Stimulated activated CD8-positive, alpha-beta memory T cell treated with anti-CD3 and anti-CD28 coated beads, Interleukin-15, amount 100 ng/mL, for 1 hour (primary cell): ENCODE results near the gene PNPLA2.

Experiments
- DNase-seq: peaks from one replicate; pipeline ENCODE4 v3.0.0-alpha.2; 2020; ENCODE audit warnings: low read depth

PNPLA2 gene

DNA sequence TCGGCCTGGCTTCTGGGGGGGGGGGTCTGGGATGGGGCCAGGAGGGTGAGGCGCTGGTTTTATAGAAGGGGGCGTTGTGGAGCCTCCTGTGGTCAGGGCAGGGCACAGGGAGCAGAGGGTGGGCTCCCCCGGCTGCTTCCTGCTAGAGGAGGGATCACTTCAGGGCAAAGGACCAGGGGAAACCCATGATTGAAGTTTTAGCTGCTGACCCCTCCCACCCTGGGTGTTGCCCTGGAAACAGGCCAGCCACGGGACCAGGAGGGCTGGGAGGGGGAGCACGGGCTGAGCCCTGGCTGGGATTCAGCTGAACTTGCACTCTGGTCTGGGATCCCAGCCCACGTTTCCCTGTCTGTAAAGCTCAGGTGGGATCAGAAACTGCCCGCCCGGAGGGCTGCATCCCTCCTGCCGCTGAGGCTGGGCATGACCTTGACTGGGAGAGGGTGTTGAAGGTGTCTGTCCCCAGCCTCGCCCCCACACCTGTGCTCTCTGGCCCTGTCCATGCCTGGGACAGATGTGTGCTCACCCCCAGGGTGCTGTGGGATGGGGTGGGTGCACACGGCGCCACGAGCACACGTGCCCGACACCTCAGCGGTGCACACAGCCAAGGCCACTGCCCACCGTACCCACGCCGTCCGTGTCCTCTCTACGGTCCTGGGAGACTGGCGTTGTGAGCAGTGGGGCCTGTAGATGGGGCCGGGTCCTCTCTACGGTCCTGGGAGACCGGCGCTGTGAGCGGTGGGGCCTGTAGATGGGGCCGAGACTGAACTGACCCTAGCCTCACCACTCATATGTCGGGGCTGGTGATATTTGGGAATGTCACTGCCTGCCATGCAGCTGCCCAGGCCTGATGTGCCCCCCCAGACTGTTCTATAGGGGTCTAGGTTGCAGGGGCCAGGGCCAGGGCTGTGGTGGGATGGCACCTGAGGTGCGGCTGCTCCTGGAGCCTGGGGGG, 26.3 kb downstream of the PNPLA2 start:
- no peak for DNase-seq

DNA sequence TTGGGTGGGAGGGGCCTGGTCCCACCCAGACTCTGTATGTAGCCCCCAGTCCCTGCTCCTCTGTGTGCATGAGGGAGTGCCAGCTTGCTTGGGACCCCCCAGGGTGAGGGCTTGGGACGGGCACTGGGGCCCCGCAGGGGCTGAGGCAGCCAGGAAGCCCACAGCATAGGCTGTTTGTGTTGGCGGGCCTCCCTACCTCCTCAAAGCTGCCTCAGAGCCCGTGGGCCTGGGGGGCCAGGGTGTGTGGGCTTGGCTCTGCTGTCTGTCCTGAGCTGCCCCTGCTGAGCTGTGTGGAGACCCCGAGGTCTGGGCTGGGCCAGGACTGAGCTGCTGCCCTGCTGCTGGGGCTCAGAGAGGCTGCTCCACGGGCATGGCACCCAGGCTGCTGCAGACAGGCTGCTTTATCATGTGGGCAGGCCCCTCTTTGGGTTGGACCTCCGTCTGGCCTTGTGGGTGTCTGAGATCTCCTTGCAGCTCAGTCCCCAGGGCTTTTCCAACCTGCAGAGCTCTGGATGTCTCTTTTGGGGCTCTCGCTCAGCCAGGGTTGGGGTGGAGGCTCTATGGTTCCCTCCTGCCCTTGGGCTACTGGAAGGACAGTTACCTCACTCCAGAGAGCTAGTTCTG, 27.3 kb downstream of the PNPLA2 start:
- DNase-seq = no peak

DNA sequence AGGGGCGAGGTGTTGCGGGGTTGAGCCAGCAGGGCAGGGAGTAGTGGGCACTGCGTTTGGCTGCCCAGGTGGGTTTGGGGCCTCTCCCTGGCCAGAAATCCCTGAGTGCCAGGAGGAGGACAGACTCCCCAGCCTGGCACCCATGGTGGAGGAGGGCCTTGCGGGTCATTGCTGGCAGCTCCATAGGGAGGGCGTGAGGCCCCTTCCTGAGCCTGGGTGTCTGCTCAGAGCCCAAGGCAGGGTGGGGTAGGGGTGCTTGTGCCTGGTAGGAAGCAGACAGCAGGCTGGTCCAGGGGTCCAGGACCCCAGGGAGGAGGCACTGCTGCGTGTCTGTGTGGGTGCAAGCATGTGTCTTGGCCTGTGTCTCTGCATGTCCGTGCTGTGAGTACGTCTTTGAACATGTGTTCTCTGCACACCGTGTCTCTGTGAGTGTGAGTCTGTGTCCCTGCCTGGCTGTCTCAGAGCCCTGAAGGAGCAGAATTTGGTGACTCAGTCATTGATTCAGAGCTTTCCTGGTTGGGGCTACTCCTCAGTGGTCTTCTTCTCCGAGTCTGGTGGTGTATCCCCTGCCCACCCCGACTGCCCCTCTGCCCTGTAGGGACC, 27.9 kb downstream of the PNPLA2 start:
- no peak for DNase-seq

DNA sequence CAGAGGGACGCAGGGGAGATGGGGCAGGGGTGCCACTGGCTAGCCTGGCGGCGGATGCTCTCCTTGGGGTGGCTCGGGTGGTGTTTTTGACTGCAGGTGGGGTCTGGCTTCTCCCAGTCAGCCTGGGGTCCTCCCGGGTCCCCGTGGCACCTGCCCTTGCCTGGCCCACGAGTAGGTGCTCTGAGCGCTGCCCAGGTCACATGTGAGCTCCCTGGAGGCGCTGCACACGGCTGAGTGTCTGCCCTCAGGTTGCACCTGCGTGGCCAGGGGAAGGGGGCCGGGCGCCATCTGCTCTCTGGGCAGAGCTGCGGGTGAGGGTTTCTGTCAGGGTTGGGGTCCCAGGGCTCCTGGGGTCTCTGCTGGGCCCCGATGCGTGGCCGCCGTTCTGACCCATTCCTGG, 29.2 kb downstream of the PNPLA2 start:
- no peak for DNase-seq

DNA sequence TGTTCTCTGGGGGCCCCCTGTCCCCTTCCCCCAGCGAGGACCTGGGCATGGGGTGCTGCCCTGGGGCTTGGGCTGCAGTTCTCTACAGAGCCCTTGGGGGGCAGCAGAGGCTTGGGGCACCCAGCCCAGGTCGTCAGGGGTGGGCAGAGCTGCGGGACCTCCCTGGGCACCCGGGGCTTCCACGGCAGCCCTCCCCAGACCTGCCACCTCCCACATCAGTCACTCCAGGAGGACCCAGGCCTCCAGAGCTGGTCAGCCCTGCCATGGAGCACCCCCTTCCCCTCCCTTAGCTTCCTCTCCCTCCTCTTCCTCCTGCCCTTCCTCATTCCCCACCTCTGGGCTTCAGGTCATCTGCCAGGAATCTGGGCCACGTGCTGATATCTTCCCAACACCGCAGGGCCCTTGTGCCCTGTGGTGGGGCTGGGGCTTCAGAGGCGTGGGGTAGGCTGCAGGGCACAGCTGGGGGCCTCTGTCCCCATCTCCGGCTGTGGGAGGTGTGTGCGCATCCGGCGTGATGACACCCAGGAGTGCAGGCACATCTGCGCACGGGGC, 29.7 kb downstream of the PNPLA2 start:
- DNase-seq = no peak

DNA sequence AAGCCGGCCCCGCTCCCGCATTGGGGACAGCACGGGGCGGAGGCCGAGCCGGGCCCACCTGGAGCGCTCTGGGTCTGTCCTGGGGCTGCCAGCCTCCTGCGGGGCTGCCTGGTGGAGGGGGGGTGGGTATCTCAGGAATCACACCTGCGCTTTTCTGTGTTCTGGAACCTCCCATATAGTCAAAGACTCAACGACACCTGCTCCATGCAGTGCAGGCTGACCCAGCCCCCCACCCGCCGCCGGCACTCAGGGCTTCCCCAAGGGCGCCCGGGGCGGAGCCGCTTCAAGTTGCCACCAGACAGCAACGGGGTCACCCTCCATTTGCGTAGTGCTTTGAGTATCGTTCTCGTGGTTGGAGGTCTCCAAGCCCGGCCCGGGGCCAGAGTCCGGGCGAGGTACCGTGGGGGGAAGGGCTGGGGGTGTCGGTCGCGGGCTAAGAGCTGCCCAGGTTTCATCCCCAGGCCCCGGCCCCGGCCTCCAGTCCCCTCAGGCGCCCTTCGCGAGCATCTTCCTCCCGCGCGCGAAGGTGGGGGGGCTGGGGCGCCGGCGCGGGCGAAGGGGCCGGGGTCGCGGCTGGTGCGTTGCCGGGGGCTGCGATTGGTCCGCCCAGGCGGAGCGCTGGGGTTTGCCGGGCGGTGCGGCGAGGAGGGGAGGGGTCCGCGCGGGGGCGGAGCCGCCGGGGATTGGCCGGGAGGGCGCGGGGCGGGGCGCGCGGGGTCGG, 30.6 kb downstream of the PNPLA2 start:
- no peak for DNase-seq

DNA sequence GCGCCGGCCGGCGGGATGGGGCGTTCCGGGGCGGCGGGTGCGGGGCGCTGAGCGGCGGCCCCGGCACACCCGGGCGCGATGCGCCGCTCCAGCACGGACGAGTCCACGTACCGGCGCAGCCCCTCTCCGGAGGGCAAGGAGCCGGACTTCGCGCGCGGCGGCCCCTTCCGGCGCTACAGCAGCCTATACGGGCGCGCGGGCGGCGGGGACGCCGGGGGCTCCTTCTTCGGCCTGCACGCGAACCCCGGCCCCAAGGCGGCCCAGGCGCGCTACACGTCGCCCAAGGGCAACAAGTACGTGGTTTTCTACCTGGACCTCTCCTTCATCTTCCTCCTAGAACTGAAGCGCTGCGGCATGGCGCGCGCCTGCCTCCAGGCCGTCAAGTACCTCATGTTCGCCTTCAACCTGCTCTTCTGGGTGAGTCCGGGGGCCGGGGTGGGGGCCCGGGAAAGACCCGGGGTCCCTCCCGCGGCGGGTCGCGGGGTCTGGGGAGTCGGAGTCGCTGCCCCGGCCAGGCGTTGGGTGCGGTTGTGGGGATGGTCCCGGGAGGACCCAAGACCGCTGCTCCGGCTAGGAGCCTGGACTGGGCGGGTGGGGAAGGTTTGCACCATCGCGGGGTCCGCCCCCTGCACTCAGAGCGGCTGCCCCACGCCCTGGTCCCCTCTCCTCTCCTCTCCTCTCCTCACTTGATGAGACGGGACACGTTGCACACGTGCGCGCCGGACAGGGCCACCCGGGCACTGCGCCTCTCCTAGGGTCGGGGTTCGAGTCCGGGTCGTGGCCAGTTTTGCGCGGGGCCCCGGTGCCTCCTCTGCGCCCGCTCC, 31.4 kb downstream of the PNPLA2 start:
- DNase-seq = no peak

DNA sequence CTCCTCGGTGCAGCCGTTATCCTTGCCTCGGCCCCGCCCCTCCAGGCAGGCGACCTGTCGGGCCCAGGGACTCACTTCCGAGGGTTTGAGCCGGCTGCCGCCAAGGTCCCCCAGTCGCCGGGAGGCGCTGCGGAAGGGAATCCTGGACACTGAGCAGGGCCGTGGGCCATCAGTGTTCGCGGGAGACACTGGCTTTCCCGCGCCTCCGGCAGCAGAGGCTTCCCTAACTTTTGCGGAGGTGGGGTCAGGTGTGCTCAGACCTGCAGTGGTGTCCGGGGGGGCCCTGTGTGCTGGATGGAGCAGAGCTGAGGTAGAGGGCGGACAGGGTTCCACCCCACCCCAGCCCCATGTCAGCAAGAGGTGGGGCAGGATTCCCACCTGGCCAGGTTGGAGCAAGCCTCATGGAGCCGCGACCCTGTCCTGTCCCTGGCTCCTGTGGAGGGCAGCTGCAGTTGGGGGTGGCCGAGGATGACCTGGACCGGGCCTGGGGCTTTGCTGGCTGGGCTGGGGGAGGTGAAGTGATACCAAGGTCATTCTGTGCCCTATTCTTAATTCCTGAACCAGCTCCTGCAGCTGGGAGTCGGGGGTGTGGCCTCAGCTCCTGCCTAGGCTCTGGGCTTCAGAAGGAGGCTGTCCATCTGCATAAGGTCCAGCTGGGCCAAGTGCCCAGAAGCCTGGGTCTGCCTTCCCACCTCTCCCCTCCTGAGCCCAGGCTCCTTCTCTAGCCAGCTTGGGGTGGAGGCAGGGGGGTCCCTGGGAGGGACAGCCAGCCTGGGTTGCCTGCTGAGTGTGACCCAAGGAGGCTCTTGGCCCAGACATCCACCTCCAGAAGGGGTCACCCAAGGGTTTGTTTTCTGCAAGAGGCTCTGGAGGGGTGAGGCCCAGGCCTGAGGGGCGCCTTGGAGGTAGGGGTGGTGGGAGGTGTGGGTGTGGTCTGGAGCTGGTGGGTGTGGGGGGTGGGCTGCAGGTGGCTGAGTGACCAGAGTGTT, 32.4 kb downstream of the PNPLA2 start:
- no peak for DNase-seq

DNA sequence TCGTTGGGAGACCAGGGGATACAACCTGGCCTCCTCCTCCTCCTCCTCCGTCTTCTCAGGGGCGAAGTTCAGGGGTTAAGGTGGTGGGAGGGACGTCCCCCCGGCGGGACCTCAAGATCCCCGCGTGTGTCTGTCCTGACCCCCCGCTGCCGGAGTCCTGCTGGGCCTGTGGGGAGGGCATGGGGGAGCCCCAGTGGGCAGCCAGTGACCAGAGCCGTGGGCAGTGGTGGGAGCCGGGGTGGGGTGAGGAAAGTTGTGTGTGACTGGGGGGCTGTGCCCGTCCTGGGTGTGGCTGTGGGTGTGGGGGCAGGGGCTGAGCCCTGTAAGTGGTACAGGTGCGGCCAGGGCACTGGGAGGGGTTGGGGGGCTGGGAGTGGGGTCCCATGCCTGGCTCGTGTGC, 34.0 kb downstream of the PNPLA2 start:
- DNase-seq = no peak

DNA sequence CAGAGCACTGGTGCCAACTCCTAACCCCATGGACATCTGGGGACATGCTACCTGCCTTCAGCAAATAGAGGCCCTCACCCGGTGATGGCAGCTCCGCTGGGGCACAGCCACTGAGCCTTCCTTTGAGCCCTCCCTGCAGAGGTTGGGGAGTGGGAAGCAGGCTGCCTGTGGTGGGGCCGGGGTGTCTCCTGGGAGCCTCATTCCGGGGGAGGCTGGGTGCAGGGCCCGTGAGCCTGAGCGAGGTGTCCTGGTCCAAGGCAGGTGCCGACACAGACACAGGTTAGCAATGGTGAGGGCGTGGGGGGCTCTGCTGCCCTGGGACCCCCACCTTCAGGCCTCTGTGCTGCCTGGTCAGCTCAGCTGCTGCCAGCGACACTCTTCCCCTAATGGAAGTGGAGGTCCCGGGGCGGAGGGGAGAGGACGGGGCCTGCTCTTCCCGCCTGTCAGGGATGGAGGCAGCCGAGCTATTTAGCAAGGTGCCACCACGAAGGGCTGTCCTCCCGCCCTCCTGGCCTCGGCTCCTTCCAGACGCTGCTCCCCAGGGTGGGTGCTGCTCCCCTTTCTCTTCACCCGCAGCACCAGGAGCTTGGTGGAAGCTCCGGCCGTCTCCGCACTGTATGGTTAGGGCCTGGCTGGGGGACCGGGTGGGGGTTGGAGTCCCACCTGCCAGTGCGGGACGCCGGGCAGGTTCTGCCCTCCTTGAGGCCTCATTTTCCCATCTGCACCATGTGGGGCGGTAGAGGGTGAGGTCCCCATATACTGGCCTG, 35.2 kb downstream of the PNPLA2 start:
- no peak for DNase-seq

DNA sequence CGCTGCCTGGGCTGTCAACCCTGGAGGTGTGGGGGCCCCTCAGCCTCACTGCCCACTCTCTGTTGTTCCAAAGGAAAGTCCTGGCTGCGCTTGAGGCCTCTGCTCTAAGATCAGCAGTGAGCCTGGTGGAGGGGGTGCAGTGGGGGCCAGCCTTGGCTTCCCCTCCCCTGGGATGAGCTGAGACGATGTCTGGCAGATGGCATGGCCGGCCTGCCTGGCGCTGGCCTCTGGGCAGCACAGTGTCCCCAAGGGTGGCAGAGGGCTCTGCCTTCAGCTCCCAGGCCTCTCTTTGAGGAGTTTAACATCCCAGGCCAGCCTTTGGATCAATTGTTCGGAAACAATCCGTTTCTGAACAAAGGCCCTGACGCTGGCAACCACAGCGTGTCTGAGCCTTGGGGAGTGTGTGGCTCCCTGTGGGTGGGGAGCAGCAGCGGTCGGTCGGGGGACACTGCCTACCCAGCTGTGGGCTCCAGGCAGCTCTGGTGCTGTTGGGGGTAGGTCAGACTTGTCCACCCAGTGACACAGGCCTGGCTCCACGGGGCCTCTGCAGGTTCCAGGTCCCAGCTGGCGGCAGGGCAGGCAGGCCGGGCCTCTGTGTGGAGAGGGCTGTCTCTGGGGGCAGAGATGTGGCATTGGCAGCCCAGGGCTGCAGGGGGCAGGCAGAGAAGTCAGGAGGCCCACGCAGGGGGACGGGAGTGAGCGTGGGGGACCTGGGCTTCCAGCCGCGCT, 36.1 kb downstream of the PNPLA2 start:
- DNase-seq = no peak

DNA sequence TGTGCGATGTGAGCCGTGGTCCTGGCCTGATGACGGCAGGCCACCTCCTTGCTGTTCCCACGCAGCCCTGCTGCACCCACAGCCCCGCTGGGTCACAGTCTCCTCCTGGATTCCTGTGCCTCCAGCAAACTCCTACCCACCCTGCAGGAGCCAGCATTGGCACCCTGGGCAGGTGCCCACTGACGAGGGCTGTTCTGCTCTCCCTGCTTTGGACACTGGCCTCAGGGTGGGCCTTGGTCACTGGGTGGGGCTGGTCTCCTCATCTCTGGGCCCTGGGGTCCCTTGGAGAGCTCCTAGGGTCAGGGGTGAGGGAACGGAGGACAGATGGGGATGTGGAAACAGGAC, 36.6 kb downstream of the PNPLA2 start:
- DNase-seq = no peak

DNA sequence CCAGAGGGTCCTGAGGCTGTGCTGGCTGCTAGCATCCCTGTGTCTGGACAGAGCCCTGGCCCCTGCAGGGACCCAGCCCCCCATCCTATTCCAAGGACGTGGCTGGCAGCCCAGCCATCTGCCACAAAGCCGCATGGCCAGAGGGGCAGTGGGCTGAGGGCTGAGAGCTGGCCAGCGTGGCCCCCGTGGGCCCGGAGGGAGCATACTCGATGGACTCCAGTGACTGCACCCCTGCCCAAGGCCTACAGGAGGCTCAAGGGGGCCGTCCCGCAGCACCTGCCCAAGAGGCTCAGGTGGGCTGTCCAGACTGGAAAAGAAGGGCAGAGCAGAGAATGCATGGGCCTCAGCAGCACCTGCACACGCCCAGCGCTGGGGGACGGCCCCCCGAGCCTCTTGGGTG, 37.1 kb downstream of the PNPLA2 start:
- DNase-seq = no peak

DNA sequence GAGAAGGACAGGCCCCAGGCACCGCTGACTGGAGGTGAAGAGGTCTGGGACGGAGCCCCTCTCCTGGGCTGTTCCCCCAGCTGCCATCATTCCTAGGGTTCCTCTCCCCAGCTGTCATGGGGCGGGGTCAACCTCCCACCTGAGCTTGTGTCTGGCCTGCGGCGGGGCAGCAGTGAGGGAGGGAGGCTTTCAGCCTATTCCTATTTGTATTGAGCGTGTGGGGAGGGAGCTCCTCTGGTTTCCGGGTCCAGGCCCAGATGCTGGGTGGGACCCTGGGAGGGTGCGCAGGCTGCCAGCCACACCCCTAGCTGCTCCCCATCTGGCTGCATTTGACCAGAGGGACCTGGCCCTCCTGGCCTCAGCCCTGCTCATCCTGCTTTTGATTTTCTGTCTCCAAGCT, 37.7 kb downstream of the PNPLA2 start:
- DNase-seq = no peak

DNA sequence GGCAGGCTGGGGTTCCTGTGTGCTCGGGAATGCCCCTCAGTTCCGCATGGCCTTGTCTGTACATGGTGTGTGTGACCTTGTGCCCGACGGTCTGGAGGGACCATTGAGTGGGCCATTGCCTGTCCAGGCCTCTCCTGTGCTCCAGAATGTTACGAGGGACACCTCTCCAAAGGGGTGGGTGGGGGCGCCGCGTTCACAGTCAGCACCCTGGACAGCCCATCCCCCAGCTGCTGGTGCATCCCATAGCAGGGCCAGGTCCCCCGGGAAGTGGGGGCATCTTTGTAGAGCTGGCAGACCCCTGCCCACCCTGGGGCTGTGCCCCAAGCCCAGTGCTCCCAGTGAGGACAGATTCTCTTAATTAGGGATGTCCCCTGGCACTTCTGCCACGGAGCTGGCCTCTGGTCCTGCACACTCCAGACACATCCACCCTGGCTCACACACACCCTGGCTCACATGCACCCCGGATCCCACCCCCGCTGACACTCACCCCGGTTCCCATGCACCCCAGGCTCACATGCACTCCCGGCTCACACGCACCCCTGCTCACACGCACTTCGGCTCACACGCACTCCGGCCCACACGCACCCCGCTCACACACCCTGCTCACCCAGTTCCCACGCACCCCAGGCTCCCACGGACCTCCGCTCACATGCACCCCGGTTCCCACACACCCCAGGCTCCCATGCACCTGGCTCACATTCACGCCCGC, 39.5 kb downstream of the PNPLA2 start:
- DNase-seq = no peak

DNA sequence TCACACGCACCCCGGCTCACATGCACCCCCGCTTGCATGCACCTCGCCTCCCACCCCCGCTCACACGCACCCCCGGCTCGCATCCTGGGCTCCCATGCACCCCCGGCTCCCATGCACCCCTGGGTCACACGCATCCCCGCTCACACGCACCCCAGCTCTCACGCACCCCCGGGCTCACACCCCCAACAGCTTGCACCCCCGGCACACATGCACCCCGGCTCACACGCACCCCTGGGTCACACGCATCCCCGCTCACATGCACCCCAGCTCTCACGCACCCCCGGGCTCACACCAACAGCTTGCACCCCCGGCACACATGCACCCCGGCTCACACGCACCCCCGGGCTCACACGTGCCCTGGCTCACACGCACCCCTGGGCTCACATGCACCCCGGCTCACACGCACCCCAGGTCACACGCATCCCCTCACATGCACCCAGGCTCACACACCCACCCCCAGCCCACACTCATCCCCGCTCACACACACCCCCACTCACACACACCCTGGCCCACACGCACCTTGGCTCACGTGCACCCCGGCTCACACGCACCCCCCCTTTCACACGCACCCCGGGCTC, 40.1 kb downstream of the PNPLA2 start:
- DNase-seq = no peak

DNA sequence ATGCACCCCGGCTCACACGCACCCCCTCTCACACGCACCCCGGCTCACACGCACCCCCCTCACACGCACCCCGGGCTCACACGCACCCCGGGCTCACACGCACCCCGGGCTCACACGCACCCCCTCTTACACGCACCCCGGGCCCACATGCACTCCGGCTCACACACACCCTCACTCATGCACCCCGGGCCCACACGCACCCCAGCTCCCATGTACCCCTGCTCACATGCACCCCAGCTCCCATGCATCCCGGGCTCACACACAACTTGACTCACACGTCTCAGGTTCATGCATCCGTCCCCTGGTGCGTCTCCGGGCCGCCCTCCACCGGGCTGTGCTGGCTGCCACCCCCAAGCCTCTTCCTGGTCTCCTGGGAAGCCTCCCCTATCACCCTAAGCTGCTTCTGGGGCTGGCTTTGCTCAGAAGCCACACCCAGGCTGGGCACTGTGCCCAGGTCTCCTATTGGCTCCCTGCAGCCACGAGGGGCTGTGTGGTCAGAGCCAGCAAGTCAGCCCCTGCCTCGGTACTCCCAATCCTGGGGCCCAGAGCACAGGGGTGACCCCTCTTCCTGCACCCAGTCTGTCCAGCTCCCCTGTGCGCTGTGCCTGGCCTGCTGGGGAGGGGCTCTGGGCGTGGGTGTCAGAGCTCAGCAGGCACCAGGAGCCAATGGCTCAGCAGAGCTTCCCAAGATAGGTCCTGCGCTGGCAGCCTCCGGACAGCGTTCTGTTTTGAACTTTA, 40.8 kb downstream of the PNPLA2 start:
- DNase-seq = no peak
